Activated CD8-positive, alpha-beta memory T cell treated with anti-CD3 and anti-CD28 coated beads for 4 hours (primary cell): ENCODE results near the gene CERS6.
"Not testable (repeated sequence)": the region's sequence is repeated elsewhere in the genome, so short reads cannot be mapped to it uniquely, and the experiment has no call there.

ENCODE experiments used
- DNase-seq, 2 donors: peaks; one replicate each; pipeline ENCODE4 v3.0.0-alpha.2; 2020; ENCODE audit warnings: low read depth in 2 of 2

Gene CERS6

GRCh38 chr2:168773128-168773527 lies 317.1 kb downstream of the CERS6 start:
- DNase-seq, result no peak

GRCh38 chr2:168773719-168774521 lies 317.8 kb downstream of the CERS6 start:
- DNase-seq, result no peak

GRCh38 chr2:168775837-168776236 lies 319.8 kb downstream of the CERS6 start:
- DNase-seq, result no peak

GRCh38 chr2:168780669-168781071 lies 324.6 kb downstream of the CERS6 start:
- no peak for DNase-seq

GRCh38 chr2:168781191-168781817 lies 325.2 kb downstream of the CERS6 start:
- DNase-seq, result no peak

GRCh38 chr2:168782271-168782670 lies 326.2 kb downstream of the CERS6 start:
- DNase-seq, result no peak

- no peak for DNase-seq
These were observed 328.9 kb downstream of the CERS6 start for GRCh38 chr2:168784993-168785392.

GRCh38 chr2:168787098-168787781 lies 331.2 kb downstream of the CERS6 start:
- DNase-seq, result no peak

GRCh38 chr2:168787782-168788376 lies 331.8 kb downstream of the CERS6 start:
- DNase-seq, result no peak

- no peak for DNase-seq
These were observed 333.7 kb downstream of the CERS6 start for GRCh38 chr2:168789776-168790175.

- DNase-seq, result no peak
These were observed 334.3 kb downstream of the CERS6 start for GRCh38 chr2:168790226-168790902.

- not testable (repeated sequence) for DNase-seq
These were observed 335.1 kb downstream of the CERS6 start for GRCh38 chr2:168791140-168791539.

- DNase-seq, result no peak
These were observed 337.5 kb downstream of the CERS6 start for GRCh38 chr2:168793596-168793995.

GRCh38 chr2:168794968-168795367 lies 338.9 kb downstream of the CERS6 start:
- DNase-seq, result no peak

- DNase-seq, result no peak
These were observed 340.1 kb downstream of the CERS6 start for GRCh38 chr2:168796090-168796577.

- DNase-seq, result no peak
These were observed 340.7 kb downstream of the CERS6 start for GRCh38 chr2:168796583-168797285.

- no peak for DNase-seq
These were observed 341.2 kb downstream of the CERS6 start for GRCh38 chr2:168797286-168797655.

- DNase-seq, result no peak
These were observed 342.2 kb downstream of the CERS6 start for GRCh38 chr2:168798076-168798887.

- DNase-seq, result no peak
These were observed 342.9 kb downstream of the CERS6 start for GRCh38 chr2:168798888-168799410.

- DNase-seq, result no peak
These were observed 345.4 kb downstream of the CERS6 start for GRCh38 chr2:168801471-168801870.
